ENCODE measurements around the gene TRIM65.
A peak's percentile ranks its signal among the peaks of the same experiment; 100 is the strongest.
"Not testable (repeated sequence)": the region's sequence is repeated elsewhere in the genome, so short reads cannot be mapped to it uniquely, and the experiment has no call there.

TRIM65 gene

GRCh38 chr17:75895370-75896155, 1.2 kb downstream of the TRIM65 start:
- DNase-seq, result peak; percentile 41

- no peak for DNase-seq
Observed at GRCh38 chr17:75894049-75894733, 2.6 kb downstream of the TRIM65 start.

GRCh38 chr17:75893305-75894048, 3.3 kb downstream of the TRIM65 start:
- no peak for DNase-seq

- no peak for DNase-seq
Observed at GRCh38 chr17:75892556-75893224, 4.1 kb downstream of the TRIM65 start.

GRCh38 chr17:75891605-75892555, 4.9 kb downstream of the TRIM65 start:
- no peak for DNase-seq

- DNase-seq, result no peak
Observed at GRCh38 chr17:75891022-75891604, 5.6 kb downstream of the TRIM65 start.

GRCh38 chr17:75889454-75889853, 7.3 kb downstream of the TRIM65 start:
- no peak for DNase-seq

GRCh38 chr17:75888484-75888883, 8.3 kb downstream of the TRIM65 start:
- DNase-seq, result no peak

- DNase-seq, result not testable (repeated sequence)
Observed at GRCh38 chr17:75885860-75886259, 10.9 kb downstream of the TRIM65 start.

GRCh38 chr17:75885431-75885830, 11.3 kb downstream of the TRIM65 start:
- DNase-seq, result no peak

GRCh38 chr17:75881678-75882454, 14.9 kb downstream of the TRIM65 start:
- no peak for DNase-seq

- DNase-seq, result no peak
Observed at GRCh38 chr17:75880266-75880665, 16.5 kb downstream of the TRIM65 start.

- peak; percentile 65 for DNase-seq
Observed at GRCh38 chr17:75878174-75878998, 18.4 kb downstream of the TRIM65 start, which contains the start of gene TRIM47. TSS of gene TRIM47 (minus strand) at chr17:75878581. CDS start at chr17:75878548, 33 bp downstream.

GRCh38 chr17:75877752-75878173, 19.0 kb downstream of the TRIM65 start:
- DNase-seq, result peak; percentile 82

GRCh38 chr17:75876938-75877751, 19.6 kb downstream of the TRIM65 start:
- peak; percentile 63 for DNase-seq

GRCh38 chr17:75876190-75876937, 20.4 kb downstream of the TRIM65 start:
- peak; percentile 51 for DNase-seq

GRCh38 chr17:75875940-75876189, 20.9 kb downstream of the TRIM65 start:
- DNase-seq, result no peak

Data from right kidney (tissue), 1 donor.